ENCODE data around the gene RBMS1. TPM values are rescaled to one million over a fixed set of nuclear protein-coding genes. Genes with fewer than 3 reads are reported as not detected.

Gene RBMS1
- total RNA-seq, 1 experiment from 2014 or later = 86.6 TPM

DNA sequence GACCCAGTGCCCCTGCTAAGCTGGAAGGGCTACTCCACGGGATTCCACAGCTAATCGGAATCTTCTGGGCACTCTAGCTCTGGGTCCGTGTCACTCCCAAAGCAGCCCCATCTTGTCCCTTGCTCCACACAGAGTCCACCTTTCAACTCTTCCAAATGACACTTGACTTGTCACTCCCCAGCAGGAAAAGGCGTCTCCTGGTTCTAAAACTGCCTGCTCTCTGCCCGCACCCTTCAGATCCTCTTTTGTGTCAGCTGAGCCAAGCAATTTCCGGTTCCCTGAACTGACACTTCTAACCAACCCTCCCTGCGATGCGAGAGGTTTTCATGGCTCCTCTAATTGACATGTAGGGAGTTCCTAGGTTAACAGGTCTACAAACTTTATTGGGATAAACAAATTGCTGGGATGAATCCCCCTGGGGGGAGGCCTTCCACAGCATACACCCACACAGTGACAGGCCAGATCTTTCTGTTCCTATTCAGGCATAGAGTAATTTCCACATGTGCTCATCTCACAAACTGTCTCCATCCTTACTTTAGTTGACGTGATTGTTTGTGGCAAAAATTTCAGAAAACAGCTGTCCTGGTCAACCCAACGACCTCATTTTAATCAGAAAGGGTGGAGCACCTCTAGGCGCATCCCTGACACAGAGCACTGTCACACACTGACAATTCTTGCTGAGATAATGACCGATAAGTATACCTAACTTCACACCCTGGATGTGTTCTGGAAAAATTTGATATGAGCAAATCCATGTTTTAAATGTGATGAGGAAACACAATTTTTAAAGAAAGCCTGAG lies 104.9 kb downstream of the RBMS1 start:
- DNase-seq = no peak
- 0 out of 2 replicates have a peak, but pooled peaks cover 3% of the 10 kb centered on the region for H3K4me1 ChIP-seq
- no peak overlapping the region for H3K4me3 ChIP-seq
- H3K9me3 ChIP-seq (replicated peaks) = no peaks in the 10 kb centered on the region
- H3K27me3 ChIP-seq = no peaks in the 10 kb centered on the region
- no peak overlapping the region for H3K27ac ChIP-seq
- no peaks in the 10 kb centered on the region; the same call in 1 of the 2 replicates for H3K36me3 ChIP-seq

DNA sequence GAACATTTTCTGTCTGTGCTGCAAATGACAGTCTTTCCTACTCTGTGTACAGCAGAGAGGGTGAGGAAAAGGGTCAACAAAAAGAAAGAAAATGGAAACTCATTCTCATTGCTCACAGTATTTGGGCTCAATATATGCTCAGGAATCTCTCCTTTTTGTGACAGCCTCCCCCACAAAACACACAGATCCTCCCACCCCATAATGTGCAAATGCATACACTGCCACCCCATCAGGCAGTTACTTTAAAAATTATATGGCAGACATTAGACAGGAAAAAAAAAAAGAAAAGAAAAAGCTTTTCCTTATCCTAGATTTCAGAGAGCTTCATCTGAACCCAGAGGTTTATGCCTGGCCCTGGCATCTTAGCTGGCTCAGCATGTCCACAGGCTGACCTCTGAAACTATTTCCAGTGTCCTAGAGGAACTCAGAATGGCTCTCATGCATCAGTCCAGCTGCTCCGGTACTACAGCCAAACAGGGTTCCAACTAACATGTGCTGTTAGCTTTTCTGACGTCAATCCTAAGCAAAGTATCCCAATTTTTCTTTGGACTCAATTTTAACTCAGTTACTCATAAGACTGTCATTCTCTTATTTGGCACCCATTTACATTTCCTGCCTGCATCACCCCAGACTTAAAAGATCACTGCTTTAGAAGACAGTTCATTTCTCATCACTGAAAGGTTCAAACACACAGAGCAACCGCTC lies 105.9 kb downstream of the RBMS1 start:
- Histone ChIP-seq H3K4me1 (0 out of 2 replicates have a peak, but pooled peaks cover 3% of the 10 kb centered on the region), H3K27ac (no peak overlapping the region), H3K27me3 (no peaks in the 10 kb centered on the region), H3K9me3 (replicated peaks) (no peaks in the 10 kb centered on the region), H3K4me3 (no peak overlapping the region), H3K36me3 (no peaks in the 10 kb centered on the region; the same call in 1 of the 2 replicates)
- no peak for DNase-seq

DNA sequence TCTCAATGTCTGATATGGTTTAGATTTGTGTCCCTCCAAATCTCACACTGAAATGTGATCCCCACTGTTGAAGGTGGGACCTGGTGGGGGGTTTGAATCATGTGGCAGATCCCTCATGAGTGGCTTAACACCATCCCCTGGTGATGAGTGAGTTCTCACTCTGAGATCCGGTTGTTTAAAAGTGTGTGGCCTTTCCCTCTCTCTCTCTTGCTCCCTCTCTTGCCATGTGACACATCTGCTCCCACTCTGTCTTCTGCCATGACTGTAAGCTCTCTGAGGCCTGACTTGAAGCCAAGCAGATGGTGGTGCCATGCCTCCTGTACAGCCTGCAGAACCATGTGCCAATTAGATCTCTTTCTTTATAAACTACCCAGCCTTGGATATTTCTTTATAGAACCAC lies 108.8 kb downstream of the RBMS1 start:
- no peak overlapping the region for H3K4me3 ChIP-seq
- 0 out of 2 replicates have a peak, but pooled peaks cover 3% of the 10 kb centered on the region for H3K4me1 ChIP-seq
- no peaks in the 10 kb centered on the region; the same call in 1 of the 2 replicates for H3K36me3 ChIP-seq
- no peak for DNase-seq
- no peak overlapping the region for H3K27ac ChIP-seq
- H3K27me3 ChIP-seq = no peaks in the 10 kb centered on the region
- no peaks in the 10 kb centered on the region for H3K9me3 ChIP-seq (replicated peaks)

DNA sequence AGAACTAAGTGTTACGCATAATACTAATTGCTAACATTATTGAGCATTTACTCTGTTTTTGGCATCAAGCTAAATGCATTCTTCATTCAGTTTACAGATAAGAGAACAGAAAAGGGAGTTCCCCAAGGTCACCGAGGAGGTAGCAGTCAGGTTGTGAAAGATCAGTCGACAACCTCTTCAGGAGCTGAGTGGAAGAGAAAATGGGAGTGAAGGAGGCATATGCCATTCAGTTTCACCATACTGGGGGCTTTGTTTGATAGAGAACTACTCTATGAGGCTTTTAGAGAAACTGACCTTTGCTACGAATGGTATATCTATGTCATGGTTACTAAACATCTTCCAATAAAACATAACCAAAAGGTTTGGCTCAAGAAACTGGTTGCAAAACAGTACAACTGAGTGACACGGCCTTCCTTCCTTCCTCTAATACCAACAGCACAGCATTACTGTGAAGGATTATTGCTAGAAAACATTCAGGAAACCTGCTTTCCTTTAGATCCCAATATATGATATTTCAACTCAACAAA lies 112.1 kb downstream of the RBMS1 start:
- H3K27me3 ChIP-seq = no peaks in the 10 kb centered on the region
- no peak overlapping the region for H3K4me3 ChIP-seq
- no peaks in the 10 kb centered on the region for H3K9me3 ChIP-seq (replicated peaks)
- no peaks in the 10 kb centered on the region; the same call in 1 of the 2 replicates for H3K36me3 ChIP-seq
- DNase-seq = no peak
- no peak overlapping the region for H3K27ac ChIP-seq
- peaks cover 6% of the 10 kb centered on the region for H3K4me1 ChIP-seq

DNA sequence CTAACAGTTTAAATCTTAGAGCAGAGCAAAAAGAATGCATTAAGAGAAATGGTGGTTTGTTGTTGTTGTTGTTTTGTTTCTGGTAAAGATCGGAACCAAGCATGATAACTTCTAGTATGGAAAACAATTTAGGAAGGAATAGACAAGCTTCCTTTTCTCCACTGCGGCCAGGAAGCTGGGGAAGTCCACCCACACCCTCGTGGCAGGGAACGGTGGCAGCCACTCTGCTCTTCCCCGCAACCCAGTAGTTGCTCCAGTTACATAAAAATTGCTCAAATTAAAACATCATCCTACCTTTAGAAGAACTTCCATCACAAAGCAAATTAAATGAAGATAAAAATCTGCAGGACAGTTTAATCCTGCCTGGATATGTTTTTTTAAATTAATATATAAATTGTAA lies 113.0 kb downstream of the RBMS1 start:
- DNase-seq = no peak
- peaks cover 14% of the 10 kb centered on the region for H3K4me1 ChIP-seq
- no peak overlapping the region for H3K4me3 ChIP-seq
- H3K27me3 ChIP-seq = no peaks in the 10 kb centered on the region
- H3K9me3 ChIP-seq (replicated peaks) = no peaks in the 10 kb centered on the region
- H3K36me3 ChIP-seq = no peaks in the 10 kb centered on the region; the same call in 1 of the 2 replicates
- H3K27ac ChIP-seq = no peak overlapping the region

DNA sequence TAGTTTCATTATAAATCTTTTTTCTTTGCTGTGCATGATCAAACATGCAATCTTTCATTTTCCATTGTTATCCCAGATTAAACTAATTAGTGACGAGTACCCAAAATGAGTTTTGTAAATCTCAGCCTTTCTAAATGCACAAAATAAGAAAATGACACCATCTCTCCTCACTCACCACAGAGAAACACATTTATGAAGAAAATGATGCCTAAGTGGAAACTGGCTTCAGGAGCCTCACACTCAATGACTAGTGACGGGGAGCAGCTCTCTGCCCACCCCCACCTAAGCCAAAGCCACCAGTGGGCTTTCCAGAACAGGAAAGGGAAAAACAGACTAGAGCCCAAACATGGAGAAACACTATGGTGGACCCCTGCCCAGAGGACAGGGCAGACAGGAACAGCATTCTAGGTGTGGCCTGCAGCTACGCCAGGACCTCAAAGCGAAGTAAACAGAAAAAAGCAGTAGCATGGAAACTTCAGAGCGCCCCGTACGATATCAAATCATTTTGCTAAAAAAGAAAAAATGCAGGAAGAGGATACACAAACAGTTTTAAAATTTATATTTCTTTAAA lies 113.5 kb downstream of the RBMS1 start:
- H3K9me3 ChIP-seq (replicated peaks) = no peaks in the 10 kb centered on the region
- H3K4me1 ChIP-seq = peaks cover 20% of the 10 kb centered on the region
- H3K4me3 ChIP-seq = no peak overlapping the region
- no peaks in the 10 kb centered on the region for H3K27me3 ChIP-seq
- no peaks in the 10 kb centered on the region; the same call in 1 of the 2 replicates for H3K36me3 ChIP-seq
- no peak overlapping the region for H3K27ac ChIP-seq
- no peak for DNase-seq

DNA sequence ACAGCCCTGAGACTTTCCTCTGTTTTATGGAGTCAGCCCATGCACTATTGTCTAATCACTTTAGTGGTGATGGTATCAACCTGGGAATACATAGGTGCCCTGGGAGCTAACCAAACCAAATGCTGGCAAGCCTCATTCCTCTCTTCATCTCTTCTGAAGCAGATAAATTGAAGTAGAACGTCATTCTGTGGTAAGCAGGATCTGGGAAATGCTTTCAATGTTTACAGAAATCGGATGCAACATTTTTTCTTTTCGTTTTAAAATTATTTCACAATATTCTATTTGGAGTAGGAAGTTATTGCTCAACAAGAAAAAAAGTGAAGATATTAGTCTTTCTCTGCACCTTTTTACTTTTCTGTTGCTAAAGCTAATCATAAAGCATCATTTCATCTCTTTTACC lies 114.2 kb downstream of the RBMS1 start:
- Histone ChIP-seq H3K4me3 (no peak overlapping the region), H3K4me1 (peaks cover 21% of the 10 kb centered on the region), H3K27ac (no peak overlapping the region), H3K36me3 (no peaks in the 10 kb centered on the region; the same call in 1 of the 2 replicates), H3K9me3 (replicated peaks) (no peaks in the 10 kb centered on the region), H3K27me3 (no peaks in the 10 kb centered on the region)
- no peak for DNase-seq

DNA sequence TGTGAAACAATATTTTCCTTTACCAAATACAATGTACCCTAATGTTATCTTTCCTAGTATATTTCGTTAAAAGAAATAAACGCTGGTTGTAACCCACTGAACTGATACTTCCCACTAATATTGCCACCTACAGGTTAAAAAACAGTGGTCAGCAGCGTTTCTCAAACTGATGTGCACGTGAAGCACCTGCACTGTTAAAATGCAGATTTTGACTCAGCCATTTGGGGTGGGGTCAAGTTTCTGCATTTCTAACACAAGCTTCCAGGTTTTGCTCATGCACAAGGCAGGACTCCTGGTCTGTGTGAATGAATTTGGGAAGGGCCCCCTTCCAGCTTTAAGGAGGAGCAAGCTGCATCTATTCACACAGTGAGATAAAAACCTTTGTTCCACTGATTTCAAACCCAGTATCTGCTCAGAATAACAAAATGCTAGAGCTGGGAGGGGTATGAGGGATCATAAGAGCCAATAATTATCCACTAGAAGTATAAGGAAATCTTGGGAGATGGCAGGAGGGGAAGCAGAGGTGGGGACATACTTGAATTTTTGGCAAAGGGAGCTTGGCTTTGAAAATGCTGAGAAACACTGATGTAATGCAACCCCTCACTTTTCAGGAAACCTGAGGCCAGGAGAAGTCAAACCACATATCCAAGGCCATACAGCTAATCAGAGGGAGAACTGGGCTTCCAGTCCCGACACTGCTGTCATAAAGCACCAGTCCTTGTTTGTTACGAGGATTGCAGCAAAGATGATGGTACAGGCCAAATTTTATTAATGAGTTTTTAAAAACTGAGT lies 116.2 kb downstream of the RBMS1 start:
- no peak for DNase-seq

DNA sequence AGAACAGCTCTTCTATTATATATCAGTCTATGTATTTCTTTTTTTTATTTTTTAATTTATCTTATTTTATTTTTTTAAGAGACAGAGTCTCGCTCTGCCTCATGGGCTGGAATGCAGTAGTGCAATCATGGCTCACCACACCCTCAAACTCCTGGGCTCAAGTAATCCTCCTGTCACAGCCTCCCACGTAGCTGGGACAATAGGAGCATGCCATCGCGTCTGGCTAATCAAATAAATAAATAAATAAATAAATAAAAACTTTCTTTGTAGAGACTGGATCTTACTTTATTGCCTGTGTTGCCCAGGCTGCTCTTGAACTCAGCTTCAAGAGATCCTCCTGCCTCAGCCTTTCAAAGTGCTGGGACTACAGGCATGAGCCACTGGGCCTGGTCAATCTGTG lies 117.0 kb downstream of the RBMS1 start:
- peaks cover 25% of the 10 kb centered on the region for H3K4me1 ChIP-seq
- DNase-seq = no peak
- no peaks in the 10 kb centered on the region for H3K27me3 ChIP-seq
- no peak overlapping the region for H3K4me3 ChIP-seq
- H3K9me3 ChIP-seq (replicated peaks) = no peaks in the 10 kb centered on the region
- no peak overlapping the region; the same call in 1 of the 2 replicates for H3K27ac ChIP-seq
- no peaks in the 10 kb centered on the region; the same call in 1 of the 2 replicates for H3K36me3 ChIP-seq

More for the DNA sequence above, 116.2 kb downstream of the RBMS1 start:
- Histone ChIP-seq H3K27ac (no peak overlapping the region), H3K9me3 (replicated peaks) (no peaks in the 10 kb centered on the region), H3K27me3 (no peaks in the 10 kb centered on the region), H3K4me1 (peaks cover 25% of the 10 kb centered on the region), H3K4me3 (no peak overlapping the region), H3K36me3 (no peaks in the 10 kb centered on the region; the same call in 1 of the 2 replicates)

DNA sequence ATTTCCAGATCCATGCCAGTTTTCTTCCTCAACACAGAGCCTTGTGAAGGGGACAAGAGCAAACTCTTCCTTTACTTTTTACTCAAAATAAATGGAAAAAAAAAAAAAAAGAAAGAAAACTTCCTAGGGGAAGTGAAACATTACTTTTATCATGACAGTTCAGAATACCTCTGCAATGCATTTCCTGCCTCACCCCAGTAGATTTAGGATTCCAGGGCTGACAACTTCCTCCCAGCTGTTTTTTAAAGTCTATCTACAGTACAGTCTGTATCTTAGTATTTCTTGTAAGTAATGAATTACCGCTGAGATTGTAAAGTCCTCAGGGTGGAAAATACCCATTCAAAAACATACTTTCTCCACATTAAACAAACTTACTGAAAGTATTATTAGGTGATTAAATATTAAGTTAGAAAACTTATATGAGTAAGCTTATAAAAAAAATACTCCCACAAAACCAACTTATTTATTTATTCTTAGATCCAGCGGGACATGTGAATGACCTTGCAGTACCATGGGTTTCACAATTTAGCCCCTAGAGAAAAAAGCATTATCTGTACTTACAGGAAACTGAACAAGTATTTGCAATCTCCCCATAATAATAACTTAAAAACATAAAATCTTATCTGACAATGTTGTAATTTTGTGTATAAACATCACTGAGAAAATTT lies 117.7 kb downstream of the RBMS1 start:
- DNase-seq = peak in 1 of 2 experiments; percentile 29

DNA sequence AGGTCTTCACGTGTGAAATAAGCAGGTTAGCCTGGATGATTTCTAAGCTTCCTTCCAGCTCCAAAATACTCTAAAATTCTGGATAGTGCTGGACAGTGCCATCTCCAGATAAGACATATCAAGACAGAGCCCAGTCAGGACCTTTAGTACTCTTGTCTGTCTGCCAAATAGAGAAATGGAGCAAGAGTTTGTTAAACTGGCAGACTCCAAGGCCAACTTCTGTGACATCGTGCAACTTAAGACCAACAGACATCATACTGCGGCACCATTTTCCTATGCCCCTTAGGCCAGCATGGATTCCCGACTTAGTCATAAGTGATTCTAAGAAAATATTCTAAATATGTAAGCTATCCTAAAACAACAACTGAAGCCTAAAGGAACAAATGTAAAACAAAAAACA lies 118.6 kb downstream of the RBMS1 start:
- Histone ChIP-seq H3K27ac (no peak overlapping the region), H3K4me3 (no peak overlapping the region), H3K27me3 (no peaks in the 10 kb centered on the region), H3K9me3 (replicated peaks) (no peaks in the 10 kb centered on the region), H3K4me1 (peaks cover 29% of the 10 kb centered on the region), H3K36me3 (no peaks in the 10 kb centered on the region; the same call in 1 of the 2 replicates)
- no peak for DNase-seq

More for the DNA sequence above, 117.7 kb downstream of the RBMS1 start:
- H3K4me1 ChIP-seq = peaks cover 28% of the 10 kb centered on the region
- no peaks in the 10 kb centered on the region for H3K9me3 ChIP-seq (replicated peaks)
- H3K36me3 ChIP-seq = no peaks in the 10 kb centered on the region; the same call in 1 of the 2 replicates
- no peaks in the 10 kb centered on the region for H3K27me3 ChIP-seq
- H3K27ac ChIP-seq = peak overlapping the region; percentile 25; the same call in 1 of the 2 replicates
- no peak overlapping the region for H3K4me3 ChIP-seq

DNA sequence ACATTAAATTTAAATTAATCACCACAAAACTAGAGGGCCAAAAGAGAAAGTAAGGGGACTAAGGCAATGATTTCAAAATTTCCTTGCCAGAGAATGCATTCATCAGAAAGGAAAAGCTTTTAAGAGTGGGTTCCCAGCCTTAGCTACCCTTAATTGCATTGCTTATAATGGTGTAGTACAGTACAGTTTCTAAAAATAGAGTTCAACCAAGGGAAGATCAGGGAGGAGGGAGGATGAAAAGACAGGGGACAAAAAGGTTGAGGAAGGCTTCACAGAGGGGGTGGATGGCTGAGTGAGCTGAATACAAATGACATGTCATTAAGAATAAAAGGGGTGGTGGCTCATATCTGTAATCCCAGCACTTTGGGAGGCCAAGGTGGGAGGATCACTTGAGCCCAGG lies 119.9 kb downstream of the RBMS1 start:
- no peak for DNase-seq
- Histone ChIP-seq H3K9me3 (replicated peaks) (no peaks in the 10 kb centered on the region), H3K27ac (no peak overlapping the region), H3K4me3 (no peak overlapping the region), H3K36me3 (no peaks in the 10 kb centered on the region; the same call in 1 of the 2 replicates), H3K27me3 (no peaks in the 10 kb centered on the region), H3K4me1 (peaks cover 37% of the 10 kb centered on the region)

DNA sequence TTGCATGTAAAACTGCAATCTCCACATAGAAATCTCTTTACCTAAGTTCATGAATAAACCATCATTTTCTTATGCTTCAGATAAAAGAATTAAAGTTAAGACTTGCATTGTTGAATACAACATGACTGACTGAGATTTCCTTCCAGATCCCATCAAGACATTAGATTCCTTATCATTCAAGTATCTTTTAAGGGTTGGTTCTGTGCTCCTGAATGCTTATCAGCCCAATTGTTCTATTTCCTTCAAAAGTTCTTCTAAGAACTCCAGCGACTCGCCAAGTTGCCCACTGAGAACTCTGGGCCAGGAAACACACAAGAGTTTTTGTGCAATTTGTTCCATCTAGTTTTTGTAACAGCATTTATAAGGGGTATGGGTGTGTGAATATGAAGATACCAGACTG lies 120.3 kb downstream of the RBMS1 start:
- H3K27ac ChIP-seq = no peak overlapping the region
- no peak for DNase-seq
- no peak overlapping the region for H3K4me3 ChIP-seq
- no peaks in the 10 kb centered on the region for H3K27me3 ChIP-seq
- peaks cover 41% of the 10 kb centered on the region for H3K4me1 ChIP-seq
- no peaks in the 10 kb centered on the region; the same call in 1 of the 2 replicates for H3K36me3 ChIP-seq
- no peaks in the 10 kb centered on the region for H3K9me3 ChIP-seq (replicated peaks)
